GM23338 (cell line): ENCODE results near the gene FAM241B.

Source experiments
- CREB1 ChIP-seq: fragments of 250-450 bp; sonication (Bioruptor Pico); IDR thresholded peaks from 2 replicates; pipeline ENCODE4 v1.5.0; 2020; ENCODE audit warnings: low read depth, mild to moderate bottlenecking, moderate library complexity
- CTCF ChIP-seq, 2 experiments: fragments of 200-600 bp in 1 of 2; sonication (generic) in 1 of 2; conservative IDR thresholded peaks; 2 replicates each; pipeline versions ENCODE4 v1.5.1 to v1.6.1; 2016 to 2017; ENCODE audit warnings: antibody characterized with exemption in 2 of 2, low read depth in 2 of 2, mild to moderate bottlenecking in 2 of 2, moderate library complexity in 1 of 2
- EZH2 ChIP-seq: fragments of 200-600 bp; sonication (generic); IDR thresholded peaks from one replicate; pipeline ENCODE4 v1.8.0; 2017; ENCODE audit warnings: antibody characterized with exemption, mild to moderate bottlenecking, low read depth; ENCODE audit not compliant: unreplicated experiment
- EZH2phosphoT487 ChIP-seq: fragments of 200-600 bp; sonication (generic); IDR thresholded peaks from one replicate; pipeline ENCODE4 v1.8.1; 2018; ENCODE audit warnings: antibody characterized with exemption; ENCODE audit not compliant: unreplicated experiment
- JUNB ChIP-seq: IDR thresholded peaks from one replicate; pipeline ENCODE4 v1.6.1; 2016; ENCODE audit warnings: antibody characterized with exemption; ENCODE audit not compliant: unreplicated experiment
- POLR2AphosphoS5 ChIP-seq: IDR thresholded peaks from 2 replicates; pipeline ENCODE4 v1.6.1; 2016; ENCODE audit warnings: antibody characterized with exemption, low read depth
- TF ChIP-seq, protein P1 (sequence below): IDR thresholded peaks from one replicate; pipeline ENCODE4 v1.6.1; 2018; ENCODE audit warnings: antibody characterized with exemption; ENCODE audit not compliant: unreplicated experiment

DNA sequence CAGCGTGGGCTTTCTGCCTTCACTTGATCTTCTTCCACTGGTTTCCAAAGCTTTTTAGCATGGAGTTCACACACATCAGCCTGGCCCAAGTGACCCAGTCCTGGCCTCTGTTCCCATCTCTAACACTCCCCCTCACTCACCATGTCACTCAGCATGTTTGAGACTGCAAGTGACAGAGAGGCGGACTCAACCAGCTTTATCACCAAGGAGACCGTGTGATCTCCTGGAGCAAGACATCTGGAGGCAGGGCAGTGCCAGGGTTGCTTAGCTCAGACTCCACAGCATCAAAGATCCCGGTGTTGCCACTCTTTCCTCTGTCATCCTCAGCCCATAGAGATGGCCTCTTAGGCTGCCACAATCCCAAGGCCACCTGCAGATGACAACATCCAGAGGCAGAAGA lies 39.4 kb downstream of the FAM241B start:
- TF ChIP-seq CTCF (conservative IDR thresholded peaks at IDR 0.05; ENCODE audit: low read depth in 2 of 2) (no peak), POLR2AphosphoS5 (no peak), EZH2 (no peak), CREB1 (CRISPR knock-in tag) (no peak), EZH2phosphoT487 (no peak), JUNB (no peak)
- TF ChIP-seq, protein P1, sequence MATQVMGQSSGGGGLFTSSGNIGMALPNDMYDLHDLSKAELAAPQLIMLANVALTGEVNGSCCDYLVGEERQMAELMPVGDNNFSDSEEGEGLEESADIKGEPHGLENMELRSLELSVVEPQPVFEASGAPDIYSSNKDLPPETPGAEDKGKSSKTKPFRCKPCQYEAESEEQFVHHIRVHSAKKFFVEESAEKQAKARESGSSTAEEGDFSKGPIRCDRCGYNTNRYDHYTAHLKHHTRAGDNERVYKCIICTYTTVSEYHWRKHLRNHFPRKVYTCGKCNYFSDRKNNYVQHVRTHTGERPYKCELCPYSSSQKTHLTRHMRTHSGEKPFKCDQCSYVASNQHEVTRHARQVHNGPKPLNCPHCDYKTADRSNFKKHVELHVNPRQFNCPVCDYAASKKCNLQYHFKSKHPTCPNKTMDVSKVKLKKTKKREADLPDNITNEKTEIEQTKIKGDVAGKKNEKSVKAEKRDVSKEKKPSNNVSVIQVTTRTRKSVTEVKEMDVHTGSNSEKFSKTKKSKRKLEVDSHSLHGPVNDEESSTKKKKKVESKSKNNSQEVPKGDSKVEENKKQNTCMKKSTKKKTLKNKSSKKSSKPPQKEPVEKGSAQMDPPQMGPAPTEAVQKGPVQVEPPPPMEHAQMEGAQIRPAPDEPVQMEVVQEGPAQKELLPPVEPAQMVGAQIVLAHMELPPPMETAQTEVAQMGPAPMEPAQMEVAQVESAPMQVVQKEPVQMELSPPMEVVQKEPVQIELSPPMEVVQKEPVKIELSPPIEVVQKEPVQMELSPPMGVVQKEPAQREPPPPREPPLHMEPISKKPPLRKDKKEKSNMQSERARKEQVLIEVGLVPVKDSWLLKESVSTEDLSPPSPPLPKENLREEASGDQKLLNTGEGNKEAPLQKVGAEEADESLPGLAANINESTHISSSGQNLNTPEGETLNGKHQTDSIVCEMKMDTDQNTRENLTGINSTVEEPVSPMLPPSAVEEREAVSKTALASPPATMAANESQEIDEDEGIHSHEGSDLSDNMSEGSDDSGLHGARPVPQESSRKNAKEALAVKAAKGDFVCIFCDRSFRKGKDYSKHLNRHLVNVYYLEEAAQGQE = no peak
